GM23338 (cell line): ENCODE data around the gene RAB6A. TPM values are rescaled to one million over a fixed set of nuclear protein-coding genes. Genes with fewer than 3 reads are reported as not detected.

ENCODE experiments used
- ATAC-seq: fragments of 200-7000 bp; cut with Tn5 transposase; 3 replicates; pipeline ENCODE4 v1.9.1; 2020
- DNase-seq: peaks from one replicate; pipeline ENCODE4 v3.0.0-alpha.2; 2015; ENCODE audit warnings: low spot score
- H2AFZ ChIP-seq: fragments of 200-600 bp; sonication (generic); 2 replicates; pipeline ENCODE4 v1.8.0; 2016; ENCODE audit warnings: antibody characterized with exemption, mild to moderate bottlenecking, moderate library complexity
- H3F3A ChIP-seq: fragments of 200-600 bp; sonication (generic); replicated peaks from 2 replicates; pipeline ENCODE4 v1.8.0; 2017; ENCODE audit warnings: antibody characterized with exemption, mixed run types, low read depth
- H3K27ac ChIP-seq: fragments of 200-600 bp; sonication (generic); 2 replicates; pipeline ENCODE4 v1.6.1; 2016; ENCODE audit warnings: low read depth
- H3K27me3 ChIP-seq: fragments of 200-600 bp; sonication (generic); 2 replicates; pipeline ENCODE4 v1.8.0; 2016; ENCODE audit warnings: mild to moderate bottlenecking, mixed run types, moderate library complexity; ENCODE audit not compliant: insufficient read depth
- H3K36me3 ChIP-seq: fragments of 200-600 bp; sonication (generic); 2 replicates; pipeline ENCODE4 v1.8.0; 2016; ENCODE audit warnings: mild to moderate bottlenecking; ENCODE audit not compliant: insufficient read depth
- H3K4me1 ChIP-seq: fragments of 200-600 bp; sonication (generic); 2 replicates; pipeline ENCODE4 v1.8.0; 2016; ENCODE audit warnings: mild to moderate bottlenecking, moderate library complexity; ENCODE audit not compliant: insufficient read depth
- H3K4me2 ChIP-seq: fragments of 200-600 bp; sonication (generic); 2 replicates; pipeline ENCODE4 v1.7.1; 2017; ENCODE audit warnings: mixed run types
- H3K4me3 ChIP-seq: fragments of 200-600 bp; sonication (generic); 2 replicates; pipeline ENCODE4 v1.6.1; 2016; ENCODE audit warnings: mixed run types
- H3K79me2 ChIP-seq: fragments of 200-600 bp; sonication (generic); replicated peaks from 2 replicates; pipeline ENCODE4 v1.8.0; 2017; ENCODE audit warnings: mild to moderate bottlenecking; ENCODE audit not compliant: insufficient read depth
- H3K9me2 ChIP-seq: fragments of 200-600 bp; sonication (generic); 2 replicates; pipeline ENCODE4 v1.8.0; 2017; ENCODE audit not compliant: insufficient read depth
- H4K20me1 ChIP-seq: fragments of 200-600 bp; sonication (generic); replicated peaks from 2 replicates; pipeline ENCODE4 v1.8.0; 2017; ENCODE audit warnings: mild to moderate bottlenecking; ENCODE audit not compliant: insufficient read depth
- H3K27ac Mint-ChIP-seq: 2 replicates; pipeline ENCODE4 v1.8.0; 2020; ENCODE audit warnings: inconsistent platforms, mild to moderate bottlenecking, moderate library complexity, mixed read lengths
- H3K27me3 Mint-ChIP-seq: 3 replicates; pipeline ENCODE4 v1.8.0; 2022; ENCODE audit warnings: low read depth, mild to moderate bottlenecking, moderate library complexity, mixed read lengths, inconsistent platforms; ENCODE audit not compliant: insufficient read depth, poor library complexity
- H3K36me3 Mint-ChIP-seq: 3 replicates; pipeline ENCODE4 v1.8.0; 2021; ENCODE audit warnings: low read depth, mild to moderate bottlenecking, inconsistent platforms, moderate library complexity, mixed read lengths
- H3K4me1 Mint-ChIP-seq: 3 replicates; pipeline ENCODE4 v1.8.0; 2020; ENCODE audit warnings: mild to moderate bottlenecking, inconsistent platforms, mixed read lengths
- H3K4me3 Mint-ChIP-seq: 3 replicates; pipeline ENCODE4 v1.8.0; 2021; ENCODE audit warnings: moderate library complexity, mild to moderate bottlenecking, inconsistent platforms, mixed read lengths
- H3K9me3 Mint-ChIP-seq: 3 replicates; pipeline ENCODE4 v1.8.0; 2020; ENCODE audit warnings: moderate library complexity, mild to moderate bottlenecking, inconsistent platforms, mixed read lengths
- CREB1 ChIP-seq: fragments of 250-450 bp; sonication (Bioruptor Pico); IDR thresholded peaks from 2 replicates; pipeline ENCODE4 v1.5.0; 2020; ENCODE audit warnings: low read depth, mild to moderate bottlenecking, moderate library complexity
- EZH2 ChIP-seq: fragments of 200-600 bp; sonication (generic); IDR thresholded peaks from one replicate; pipeline ENCODE4 v1.8.0; 2017; ENCODE audit warnings: antibody characterized with exemption, mild to moderate bottlenecking, low read depth; ENCODE audit not compliant: unreplicated experiment
- EZH2phosphoT487 ChIP-seq: fragments of 200-600 bp; sonication (generic); IDR thresholded peaks from one replicate; pipeline ENCODE4 v1.8.1; 2018; ENCODE audit warnings: antibody characterized with exemption; ENCODE audit not compliant: unreplicated experiment
- JUNB ChIP-seq: IDR thresholded peaks from one replicate; pipeline ENCODE4 v1.6.1; 2016; ENCODE audit warnings: antibody characterized with exemption; ENCODE audit not compliant: unreplicated experiment
- NANOG ChIP-seq: IDR thresholded peaks from 2 replicates; pipeline ENCODE4 v1.6.1; 2016; ENCODE audit warnings: antibody characterized with exemption, borderline replicate concordance
- POLR2AphosphoS5 ChIP-seq: IDR thresholded peaks from 2 replicates; pipeline ENCODE4 v1.6.1; 2016; ENCODE audit warnings: antibody characterized with exemption, low read depth
- STAT1 ChIP-seq: IDR thresholded peaks from one replicate; pipeline ENCODE4 v1.6.1; 2016; ENCODE audit warnings: antibody characterized with exemption; ENCODE audit not compliant: unreplicated experiment
- ZNF114 ChIP-seq: fragments of 250-450 bp; sonication (Bioruptor Pico); IDR thresholded peaks from 2 replicates; pipeline ENCODE4 v1.5.0; 2020; ENCODE audit warnings: mild to moderate bottlenecking, moderate library complexity
- ZNF331 ChIP-seq: fragments of 250-450 bp; sonication (Bioruptor Pico); IDR thresholded peaks from 2 replicates; pipeline ENCODE4 v1.5.0; 2020; ENCODE audit warnings: low read depth, mild to moderate bottlenecking, moderate library complexity
- polyA plus RNA-seq: library from polyadenylated mRNA; unstranded; fragments of >200 nt; fragmentation: Nextera tagmentation; extraction: Ambion mirVana; gene quantifications from 2 replicates; pipeline ENCODE4 v1.2.1, GENCODE V29; 2016
- total RNA-seq: library from RNA; depleted of rRNA; stranded (reverse); fragments of >200 nt; shearing (Covaris generic); gene quantifications from 2 replicates; pipeline ENCODE4 v1.2.3, GENCODE V29; 2014
- TF ChIP-seq, protein P1 (sequence below), 2 experiments: fragments of 200-600 bp in 1 of 2; sonication (generic) in 1 of 2; conservative IDR thresholded peaks; 2 replicates each; pipeline versions ENCODE4 v1.5.1 to v1.6.1; 2016 to 2017; ENCODE audit warnings: antibody characterized with exemption in 2 of 2, low read depth in 2 of 2, mild to moderate bottlenecking in 2 of 2, moderate library complexity in 1 of 2
- TF ChIP-seq, protein P2 (sequence below): IDR thresholded peaks from one replicate; pipeline ENCODE4 v1.6.1; 2018; ENCODE audit warnings: antibody characterized with exemption; ENCODE audit not compliant: unreplicated experiment
- TF ChIP-seq, protein P3 (sequence below): fragments of 250-450 bp; sonication (Bioruptor Pico); IDR thresholded peaks from 2 replicates; pipeline ENCODE4 v1.5.0; 2020; ENCODE audit warnings: mild to moderate bottlenecking, moderate library complexity
- TF ChIP-seq, protein P4 (sequence below): IDR thresholded peaks from 2 replicates; pipeline ENCODE4 v1.6.1; 2016; ENCODE audit warnings: antibody characterized with exemption

Gene RAB6A
- total and polyA plus RNA-seq, 2 experiments from 2014 or later: 61.1 to 127 TPM

DNA sequence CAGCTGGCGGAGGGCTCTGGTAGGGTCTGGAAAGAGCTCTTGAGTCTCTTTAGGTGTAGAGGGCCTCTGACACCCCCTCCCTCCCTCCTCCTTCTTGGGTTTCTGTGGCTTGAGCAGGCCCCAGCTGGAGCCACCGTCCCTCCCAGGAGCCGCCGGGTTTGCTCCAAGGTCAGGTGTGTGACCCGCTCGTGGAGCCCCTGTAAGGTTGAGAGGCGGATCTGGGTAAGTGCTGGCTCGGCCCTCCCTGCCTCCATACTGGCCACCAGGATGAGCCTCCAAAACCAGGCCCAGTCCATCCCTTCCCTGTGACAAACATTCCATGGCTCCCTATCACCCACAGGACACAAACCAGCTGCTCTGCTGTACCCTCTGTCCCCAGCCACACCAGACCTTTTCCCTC is 105.2 kb downstream of the RAB6A start:
- H2AFZ ChIP-seq: no peak overlapping the region
- H3K4me3 Mint-ChIP-seq: no peak overlapping the region
- H3K4me1 Mint-ChIP-seq: peaks cover 13% of the 10 kb centered on the region
- TF ChIP-seq NANOG (no peak), JUNB (no peak), EZH2 (no peak), EZH2phosphoT487 (no peak), CREB1 (CRISPR knock-in tag) (no peak), STAT1 (no peak), ZNF331 (CRISPR knock-in tag) (no peak), ZNF114 (CRISPR knock-in tag) (no peak), POLR2AphosphoS5 (no peak)
- TF ChIP-seq, protein P1, sequence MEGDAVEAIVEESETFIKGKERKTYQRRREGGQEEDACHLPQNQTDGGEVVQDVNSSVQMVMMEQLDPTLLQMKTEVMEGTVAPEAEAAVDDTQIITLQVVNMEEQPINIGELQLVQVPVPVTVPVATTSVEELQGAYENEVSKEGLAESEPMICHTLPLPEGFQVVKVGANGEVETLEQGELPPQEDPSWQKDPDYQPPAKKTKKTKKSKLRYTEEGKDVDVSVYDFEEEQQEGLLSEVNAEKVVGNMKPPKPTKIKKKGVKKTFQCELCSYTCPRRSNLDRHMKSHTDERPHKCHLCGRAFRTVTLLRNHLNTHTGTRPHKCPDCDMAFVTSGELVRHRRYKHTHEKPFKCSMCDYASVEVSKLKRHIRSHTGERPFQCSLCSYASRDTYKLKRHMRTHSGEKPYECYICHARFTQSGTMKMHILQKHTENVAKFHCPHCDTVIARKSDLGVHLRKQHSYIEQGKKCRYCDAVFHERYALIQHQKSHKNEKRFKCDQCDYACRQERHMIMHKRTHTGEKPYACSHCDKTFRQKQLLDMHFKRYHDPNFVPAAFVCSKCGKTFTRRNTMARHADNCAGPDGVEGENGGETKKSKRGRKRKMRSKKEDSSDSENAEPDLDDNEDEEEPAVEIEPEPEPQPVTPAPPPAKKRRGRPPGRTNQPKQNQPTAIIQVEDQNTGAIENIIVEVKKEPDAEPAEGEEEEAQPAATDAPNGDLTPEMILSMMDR (conservative IDR thresholded peaks at IDR 0.05; ENCODE audit: low read depth in 2 of 2): no peak
- TF ChIP-seq, protein P2, sequence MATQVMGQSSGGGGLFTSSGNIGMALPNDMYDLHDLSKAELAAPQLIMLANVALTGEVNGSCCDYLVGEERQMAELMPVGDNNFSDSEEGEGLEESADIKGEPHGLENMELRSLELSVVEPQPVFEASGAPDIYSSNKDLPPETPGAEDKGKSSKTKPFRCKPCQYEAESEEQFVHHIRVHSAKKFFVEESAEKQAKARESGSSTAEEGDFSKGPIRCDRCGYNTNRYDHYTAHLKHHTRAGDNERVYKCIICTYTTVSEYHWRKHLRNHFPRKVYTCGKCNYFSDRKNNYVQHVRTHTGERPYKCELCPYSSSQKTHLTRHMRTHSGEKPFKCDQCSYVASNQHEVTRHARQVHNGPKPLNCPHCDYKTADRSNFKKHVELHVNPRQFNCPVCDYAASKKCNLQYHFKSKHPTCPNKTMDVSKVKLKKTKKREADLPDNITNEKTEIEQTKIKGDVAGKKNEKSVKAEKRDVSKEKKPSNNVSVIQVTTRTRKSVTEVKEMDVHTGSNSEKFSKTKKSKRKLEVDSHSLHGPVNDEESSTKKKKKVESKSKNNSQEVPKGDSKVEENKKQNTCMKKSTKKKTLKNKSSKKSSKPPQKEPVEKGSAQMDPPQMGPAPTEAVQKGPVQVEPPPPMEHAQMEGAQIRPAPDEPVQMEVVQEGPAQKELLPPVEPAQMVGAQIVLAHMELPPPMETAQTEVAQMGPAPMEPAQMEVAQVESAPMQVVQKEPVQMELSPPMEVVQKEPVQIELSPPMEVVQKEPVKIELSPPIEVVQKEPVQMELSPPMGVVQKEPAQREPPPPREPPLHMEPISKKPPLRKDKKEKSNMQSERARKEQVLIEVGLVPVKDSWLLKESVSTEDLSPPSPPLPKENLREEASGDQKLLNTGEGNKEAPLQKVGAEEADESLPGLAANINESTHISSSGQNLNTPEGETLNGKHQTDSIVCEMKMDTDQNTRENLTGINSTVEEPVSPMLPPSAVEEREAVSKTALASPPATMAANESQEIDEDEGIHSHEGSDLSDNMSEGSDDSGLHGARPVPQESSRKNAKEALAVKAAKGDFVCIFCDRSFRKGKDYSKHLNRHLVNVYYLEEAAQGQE: no peak
- TF ChIP-seq, protein P3, sequence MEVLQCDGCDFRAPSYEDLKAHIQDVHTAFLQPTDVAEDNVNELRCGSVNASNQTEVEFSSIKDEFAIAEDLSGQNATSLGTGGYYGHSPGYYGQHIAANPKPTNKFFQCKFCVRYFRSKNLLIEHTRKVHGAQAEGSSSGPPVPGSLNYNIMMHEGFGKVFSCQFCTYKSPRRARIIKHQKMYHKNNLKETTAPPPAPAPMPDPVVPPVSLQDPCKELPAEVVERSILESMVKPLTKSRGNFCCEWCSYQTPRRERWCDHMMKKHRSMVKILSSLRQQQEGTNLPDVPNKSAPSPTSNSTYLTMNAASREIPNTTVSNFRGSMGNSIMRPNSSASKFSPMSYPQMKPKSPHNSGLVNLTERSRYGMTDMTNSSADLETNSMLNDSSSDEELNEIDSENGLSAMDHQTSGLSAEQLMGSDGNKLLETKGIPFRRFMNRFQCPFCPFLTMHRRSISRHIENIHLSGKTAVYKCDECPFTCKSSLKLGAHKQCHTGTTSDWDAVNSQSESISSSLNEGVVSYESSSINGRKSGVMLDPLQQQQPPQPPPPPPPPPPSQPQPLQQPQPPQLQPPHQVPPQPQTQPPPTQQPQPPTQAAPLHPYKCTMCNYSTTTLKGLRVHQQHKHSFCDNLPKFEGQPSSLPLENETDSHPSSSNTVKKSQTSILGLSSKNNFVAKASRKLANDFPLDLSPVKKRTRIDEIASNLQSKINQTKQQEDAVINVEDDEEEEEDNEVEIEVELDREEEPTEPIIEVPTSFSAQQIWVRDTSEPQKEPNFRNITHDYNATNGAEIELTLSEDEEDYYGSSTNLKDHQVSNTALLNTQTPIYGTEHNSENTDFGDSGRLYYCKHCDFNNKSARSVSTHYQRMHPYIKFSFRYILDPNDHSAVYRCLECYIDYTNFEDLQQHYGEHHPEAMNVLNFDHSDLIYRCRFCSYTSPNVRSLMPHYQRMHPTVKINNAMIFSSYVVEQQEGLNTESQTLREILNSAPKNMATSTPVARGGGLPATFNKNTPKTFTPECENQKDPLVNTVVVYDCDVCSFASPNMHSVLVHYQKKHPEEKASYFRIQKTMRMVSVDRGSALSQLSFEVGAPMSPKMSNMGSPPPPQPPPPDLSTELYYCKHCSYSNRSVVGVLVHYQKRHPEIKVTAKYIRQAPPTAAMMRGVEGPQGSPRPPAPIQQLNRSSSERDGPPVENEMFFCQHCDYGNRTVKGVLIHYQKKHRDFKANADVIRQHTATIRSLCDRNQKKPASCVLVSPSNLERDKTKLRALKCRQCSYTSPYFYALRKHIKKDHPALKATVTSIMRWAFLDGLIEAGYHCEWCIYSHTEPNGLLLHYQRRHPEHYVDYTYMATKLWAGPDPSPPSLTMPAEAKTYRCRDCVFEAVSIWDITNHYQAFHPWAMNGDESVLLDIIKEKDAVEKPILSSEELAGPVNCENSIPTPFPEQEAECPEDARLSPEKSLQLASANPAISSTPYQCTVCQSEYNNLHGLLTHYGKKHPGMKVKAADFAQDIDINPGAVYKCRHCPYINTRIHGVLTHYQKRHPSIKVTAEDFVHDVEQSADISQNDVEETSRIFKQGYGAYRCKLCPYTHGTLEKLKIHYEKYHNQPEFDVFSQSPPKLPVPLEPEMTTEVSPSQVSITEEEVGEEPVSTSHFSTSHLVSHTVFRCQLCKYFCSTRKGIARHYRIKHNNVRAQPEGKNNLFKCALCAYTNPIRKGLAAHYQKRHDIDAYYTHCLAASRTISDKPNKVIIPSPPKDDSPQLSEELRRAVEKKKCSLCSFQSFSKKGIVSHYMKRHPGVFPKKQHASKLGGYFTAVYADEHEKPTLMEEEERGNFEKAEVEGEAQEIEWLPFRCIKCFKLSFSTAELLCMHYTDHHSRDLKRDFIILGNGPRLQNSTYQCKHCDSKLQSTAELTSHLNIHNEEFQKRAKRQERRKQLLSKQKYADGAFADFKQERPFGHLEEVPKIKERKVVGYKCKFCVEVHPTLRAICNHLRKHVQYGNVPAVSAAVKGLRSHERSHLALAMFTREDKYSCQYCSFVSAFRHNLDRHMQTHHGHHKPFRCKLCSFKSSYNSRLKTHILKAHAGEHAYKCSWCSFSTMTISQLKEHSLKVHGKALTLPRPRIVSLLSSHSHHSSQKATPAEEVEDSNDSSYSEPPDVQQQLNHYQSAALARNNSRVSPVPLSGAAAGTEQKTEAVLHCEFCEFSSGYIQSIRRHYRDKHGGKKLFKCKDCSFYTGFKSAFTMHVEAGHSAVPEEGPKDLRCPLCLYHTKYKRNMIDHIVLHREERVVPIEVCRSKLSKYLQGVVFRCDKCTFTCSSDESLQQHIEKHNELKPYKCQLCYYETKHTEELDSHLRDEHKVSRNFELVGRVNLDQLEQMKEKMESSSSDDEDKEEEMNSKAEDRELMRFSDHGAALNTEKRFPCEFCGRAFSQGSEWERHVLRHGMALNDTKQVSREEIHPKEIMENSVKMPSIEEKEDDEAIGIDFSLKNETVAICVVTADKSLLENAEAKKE: no peak
- TF ChIP-seq, protein P4, sequence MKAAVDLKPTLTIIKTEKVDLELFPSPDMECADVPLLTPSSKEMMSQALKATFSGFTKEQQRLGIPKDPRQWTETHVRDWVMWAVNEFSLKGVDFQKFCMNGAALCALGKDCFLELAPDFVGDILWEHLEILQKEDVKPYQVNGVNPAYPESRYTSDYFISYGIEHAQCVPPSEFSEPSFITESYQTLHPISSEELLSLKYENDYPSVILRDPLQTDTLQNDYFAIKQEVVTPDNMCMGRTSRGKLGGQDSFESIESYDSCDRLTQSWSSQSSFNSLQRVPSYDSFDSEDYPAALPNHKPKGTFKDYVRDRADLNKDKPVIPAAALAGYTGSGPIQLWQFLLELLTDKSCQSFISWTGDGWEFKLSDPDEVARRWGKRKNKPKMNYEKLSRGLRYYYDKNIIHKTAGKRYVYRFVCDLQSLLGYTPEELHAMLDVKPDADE: no peak
- peaks cover 13% of the 10 kb centered on the region for H3K27me3 Mint-ChIP-seq
- peaks cover 18% of the 10 kb centered on the region for H3K27me3 ChIP-seq
- no peak overlapping the region for H3K27ac Mint-ChIP-seq
- no peaks in the 10 kb centered on the region for H3K9me2 ChIP-seq
- H3K4me3 ChIP-seq: no peak overlapping the region
- H4K20me1 ChIP-seq: no peaks in the 10 kb centered on the region; the same call in none of the 2 replicates
- no peaks in the 10 kb centered on the region for H3K36me3 Mint-ChIP-seq
- no peak for ATAC-seq
- no peaks in the 10 kb centered on the region for H3F3A ChIP-seq
- H3K9me3 Mint-ChIP-seq: no peaks in the 10 kb centered on the region
- H3K4me1 ChIP-seq: peaks cover 4% of the 10 kb centered on the region; the same call in 1 of the 2 replicates
- DNase-seq: no peak
- H3K27ac ChIP-seq: no peak overlapping the region
- no peaks in the 10 kb centered on the region for H3K36me3 ChIP-seq
- H3K4me2 ChIP-seq: no peak overlapping the region
- H3K79me2 ChIP-seq: no peaks in the 10 kb centered on the region
